Esophagus squamous epithelium (tissue), 5 donors: ENCODE results near the gene PAPOLA. TPM values are rescaled to one million over a fixed set of nuclear protein-coding genes. Genes with fewer than 3 reads are reported as not detected.

Experiments
- DNase-seq: peaks from one replicate; lab custom pipeline; 2025; lab: John Stamatoyannopoulos, UW
- H3K27ac ChIP-seq, 4 donors: fragments of 200-600 bp; sonication (generic); one replicate each; pipeline ENCODE4 v1.5.1; 2016 to 2019; ENCODE audit warnings: mild to moderate bottlenecking in 1 of 4
- H3K27me3 ChIP-seq, 4 donors: fragments of 200-600 bp; sonication (generic); 1 replicate in 3 of 4; 2 replicates in 1 of 4; pipeline versions ENCODE4 v1.5.1 to v1.6.0; 2017 to 2021; ENCODE audit warnings: antibody characterized with exemption in 1 of 4
- H3K36me3 ChIP-seq, 3 donors: fragments of 200-600 bp; sonication (generic); one replicate each; pipeline ENCODE4 v1.5.1; 2016 to 2019
- H3K4me1 ChIP-seq, 3 donors: fragments of 200-600 bp; sonication (generic); one replicate each; pipeline ENCODE4 v1.5.1; 2017 to 2019
- H3K4me3 ChIP-seq, 4 donors: fragments of 200-600 bp; sonication (generic); 1 replicate in 3 of 4; 2 replicates in 1 of 4; pipeline ENCODE4 v1.5.1; 2016 to 2019; ENCODE audit warnings: mild to moderate bottlenecking in 2 of 4, moderate library complexity in 1 of 4
- H3K9me3 ChIP-seq, 3 donors: fragments of 200-600 bp; sonication (generic); one replicate each; pipeline ENCODE4 v1.5.1; 2016 to 2019
- CTCF ChIP-seq, 6 experiments: fragments of 450-650 bp in 4 of 6; fragments of 200-600 bp in 2 of 6; sonication (generic) in 2 of 6; IDR thresholded peaks; one replicate each; pipeline ENCODE4 v1.5.1; 2016 to 2019; ENCODE audit warnings: antibody characterized with exemption in 6 of 6, mild to moderate bottlenecking in 4 of 6, moderate library complexity in 4 of 6
- POLR2A ChIP-seq, 4 donors: fragments of 450-650 bp; IDR thresholded peaks; one replicate each; pipeline ENCODE4 v1.6.1; 2017; ENCODE audit warnings: antibody characterized with exemption in 4 of 4, mild to moderate bottlenecking in 4 of 4, moderate library complexity in 3 of 4
- WGBS, 2 donors: methylation state at CpG; one replicate each; pipeline ENCODE4 v1.1.5; 2018; 5-methylcytosine and 5-hydroxymethylcytosine counted together
- intact Hi-C: fragments of 100-400 bp; cut with DNase I; formaldehyde crosslinking; loops from one replicate; pipeline ENCODE4 v1.15.0; 2022
- total RNA-seq, 4 donors: library from RNA; depleted of rRNA; stranded (reverse); fragments of >200 nt; gene quantifications; one replicate each; pipeline ENCODE4 v1.1.0, GENCODE V29; 2016
- donor health status: DM: yes; HTN: yes; CAD: no.

Gene PAPOLA
- total RNA-seq, 4 donors from 2014 or later = 66.7 to 152 (median 116) TPM

GRCh38 chr14:96554315-96554910 lies 52.2 kb downstream of the PAPOLA start:
- 77 to 81% methylated on average over 3 of the region's 3 CpGs for WGBS, 2 donors
- H3K4me3 ChIP-seq = no peak overlapping the region
- H3K27ac ChIP-seq = no peak overlapping the region
- peaks cover 0 to 100% (median 31%) of the 10 kb centered on the region in 3 donors for H3K36me3 ChIP-seq
- no peaks in the 10 kb centered on the region for H3K27me3 ChIP-seq
- no peaks in the 10 kb centered on the region for H3K4me1 ChIP-seq
- intact Hi-C loops = no loop called here
- DNase-seq = no peak
- no peak for TF ChIP-seq CTCF (IDR thresholded peaks at IDR 0.05)
- no peak for TF ChIP-seq POLR2A (IDR thresholded peaks at IDR 0.05)
- H3K9me3 ChIP-seq = no peaks in the 10 kb centered on the region

GRCh38 chr14:96559571-96559970 lies 57.4 kb downstream of the PAPOLA start:
- TF ChIP-seq POLR2A (IDR thresholded peaks at IDR 0.05) (no peak), CTCF (IDR thresholded peaks at IDR 0.05) (no peak)
- WGBS, 2 donors = 66 to 74% methylated on average over 1 of the region's 1 CpG
- Histone ChIP-seq H3K4me3 (no peak overlapping the region), H3K9me3 (no peaks in the 10 kb centered on the region), H3K27ac (no peak overlapping the region), H3K4me1 (no peaks in the 10 kb centered on the region), H3K27me3 (no peaks in the 10 kb centered on the region), H3K36me3 (peaks cover 0 to 100% (median 14%) of the 10 kb centered on the region in 3 donors)
- intact Hi-C loops = no loop called here
- DNase-seq = no peak

GRCh38 chr14:96564389-96564788 lies 62.2 kb downstream of the PAPOLA start:
- no peak for DNase-seq
- Histone ChIP-seq H3K27ac (no peak overlapping the region), H3K27me3 (no peaks in the 10 kb centered on the region), H3K4me3 (no peak overlapping the region), H3K9me3 (no peaks in the 10 kb centered on the region), H3K4me1 (no peaks in the 10 kb centered on the region), H3K36me3 (peaks cover 0 to 85% (median 4%) of the 10 kb centered on the region in 3 donors)
- 73 to 92% methylated on average over 1 of the region's 1 CpG for WGBS, 2 donors
- intact Hi-C loops = no loop called here
- TF ChIP-seq CTCF (IDR thresholded peaks at IDR 0.05) (peak in 2 of 6 experiments; percentile 6 to 26), POLR2A (IDR thresholded peaks at IDR 0.05) (no peak)

- Histone ChIP-seq H3K27ac (no peak overlapping the region), H3K27me3 (no peaks in the 10 kb centered on the region), H3K4me3 (no peak overlapping the region), H3K4me1 (no peaks in the 10 kb centered on the region), H3K9me3 (no peaks in the 10 kb centered on the region), H3K36me3 (peaks cover 0 to 79% (median 4%) of the 10 kb centered on the region in 3 donors)
- no peak for DNase-seq
- intact Hi-C loops = no loop called here
- WGBS, 2 donors = 94 to 100% methylated on average over 2 of the region's 2 CpGs
- TF ChIP-seq CTCF (IDR thresholded peaks at IDR 0.05) (no peak), POLR2A (IDR thresholded peaks at IDR 0.05) (no peak)
Measured at GRCh38 chr14:96565811-96566210, 63.6 kb downstream of the PAPOLA start.

- Histone ChIP-seq H3K27ac (no peak overlapping the region), H3K36me3 (peaks cover 0 to 68% (median 4%) of the 10 kb centered on the region in 3 donors), H3K27me3 (no peaks in the 10 kb centered on the region), H3K4me3 (no peak overlapping the region), H3K9me3 (no peaks in the 10 kb centered on the region), H3K4me1 (no peaks in the 10 kb centered on the region)
- TF ChIP-seq POLR2A (IDR thresholded peaks at IDR 0.05) (no peak), CTCF (IDR thresholded peaks at IDR 0.05) (peak; percentile 18 to 61 (median 38))
- WGBS, 2 donors = 64 to 68% methylated on average over 3 of the region's 3 CpGs
- DNase-seq = no peak
- intact Hi-C loops = no loop called here
Measured at GRCh38 chr14:96567289-96567899, 65.2 kb downstream of the PAPOLA start.
